ENCODE measurements around the gene PMPCA. TPM values are rescaled to one million over a fixed set of nuclear protein-coding genes. Genes with fewer than 3 reads are reported as not detected.

Gene PMPCA
- total RNA-seq, 1 experiment from 2014 or later, result 83.7 TPM

GRCh38 chr9:136437430-136437829 is 27.0 kb downstream of the PMPCA start:
- no peak for DNase-seq

GRCh38 chr9:136437839-136438547 is 27.5 kb downstream of the PMPCA start:
- H3K9me3 ChIP-seq, result no peaks in the 10 kb centered on the region
- no peak for DNase-seq
- H3K36me3 ChIP-seq, result peaks cover 34% of the 10 kb centered on the region

More at GRCh38 chr9:136437430-136437829, 27.0 kb downstream of the PMPCA start:
- peaks cover 29% of the 10 kb centered on the region for H3K36me3 ChIP-seq
- peak overlapping the region; percentile 71 for H3K4me3 ChIP-seq
- H3K9me3 ChIP-seq, result no peaks in the 10 kb centered on the region
- no peaks in the 10 kb centered on the region for H3K27me3 ChIP-seq

GRCh38 chr9:136438548-136439480 is 28.4 kb downstream of the PMPCA start:
- Histone ChIP-seq H3K27me3 (no peaks in the 10 kb centered on the region), H3K36me3 (peaks cover 40% of the 10 kb centered on the region), H3K4me3 (peak overlapping the region; percentile 71), H3K9me3 (no peaks in the 10 kb centered on the region)
- peak; percentile 55 for DNase-seq

More at GRCh38 chr9:136437839-136438547, 27.5 kb downstream of the PMPCA start:
- peak overlapping the region; percentile 71 for H3K4me3 ChIP-seq
- no peaks in the 10 kb centered on the region for H3K27me3 ChIP-seq

GRCh38 chr9:136439481-136440408 is 29.3 kb downstream of the PMPCA start, which contains the start of gene INPP5E:
Gene INPP5E (minus strand): TSS chr9:136439845. CDS start chr9:136439419, 426 bp downstream.
- H3K36me3 ChIP-seq, result peaks cover 47% of the 10 kb centered on the region
- peak; percentile 82 for DNase-seq
- H3K4me3 ChIP-seq, result peak within 1 kb of the TSS; percentile 71
- no peaks in the 10 kb centered on the region for H3K27me3 ChIP-seq
- H3K9me3 ChIP-seq, result no peaks in the 10 kb centered on the region

- Histone ChIP-seq H3K36me3 (peaks cover 56% of the 10 kb centered on the region), H3K27me3 (no peaks in the 10 kb centered on the region), H3K4me3 (no peak overlapping the region), H3K9me3 (no peaks in the 10 kb centered on the region)
- DNase-seq, result no peak
These were observed 30.8 kb downstream of the PMPCA start for GRCh38 chr9:136441191-136441680.

- DNase-seq, result no peak
- H3K9me3 ChIP-seq, result no peaks in the 10 kb centered on the region
- H3K4me3 ChIP-seq, result no peak overlapping the region
- H3K36me3 ChIP-seq, result peaks cover 57% of the 10 kb centered on the region
- H3K27me3 ChIP-seq, result no peaks in the 10 kb centered on the region
These were observed 31.3 kb downstream of the PMPCA start for GRCh38 chr9:136441681-136442245.

- peaks cover 55% of the 10 kb centered on the region for H3K36me3 ChIP-seq
- H3K9me3 ChIP-seq, result no peaks in the 10 kb centered on the region
- H3K4me3 ChIP-seq, result no peak overlapping the region
- no peaks in the 10 kb centered on the region for H3K27me3 ChIP-seq
- no peak for DNase-seq
These were observed 31.8 kb downstream of the PMPCA start for GRCh38 chr9:136442265-136442664.

GRCh38 chr9:136443087-136443486 is 32.6 kb downstream of the PMPCA start:
- Histone ChIP-seq H3K9me3 (no peaks in the 10 kb centered on the region), H3K36me3 (peaks cover 55% of the 10 kb centered on the region), H3K27me3 (no peaks in the 10 kb centered on the region)

GRCh38 chr9:136443687-136444086 is 33.2 kb downstream of the PMPCA start:
- Histone ChIP-seq H3K27me3 (no peaks in the 10 kb centered on the region), H3K9me3 (no peaks in the 10 kb centered on the region), H3K36me3 (peaks cover 53% of the 10 kb centered on the region), H3K4me3 (no peak overlapping the region)
- no peak for DNase-seq

More at GRCh38 chr9:136443087-136443486, 32.6 kb downstream of the PMPCA start:
- no peak for DNase-seq
- no peak overlapping the region for H3K4me3 ChIP-seq

- H3K36me3 ChIP-seq, result peaks cover 57% of the 10 kb centered on the region
- no peak for DNase-seq
- no peaks in the 10 kb centered on the region for H3K9me3 ChIP-seq
- H3K27me3 ChIP-seq, result no peaks in the 10 kb centered on the region
- no peak overlapping the region for H3K4me3 ChIP-seq
These were observed 33.6 kb downstream of the PMPCA start for GRCh38 chr9:136444102-136444501.

- no peaks in the 10 kb centered on the region for H3K27me3 ChIP-seq
- H3K36me3 ChIP-seq, result peaks cover 65% of the 10 kb centered on the region
- H3K4me3 ChIP-seq, result no peak overlapping the region
- H3K9me3 ChIP-seq, result no peaks in the 10 kb centered on the region
- DNase-seq, result no peak
These were observed 35.3 kb downstream of the PMPCA start for GRCh38 chr9:136445799-136446198.

GRCh38 chr9:136447173-136447778 is 36.8 kb downstream of the PMPCA start:
- Histone ChIP-seq H3K36me3 (peaks cover 71% of the 10 kb centered on the region), H3K4me3 (no peak overlapping the region), H3K9me3 (no peaks in the 10 kb centered on the region), H3K27me3 (no peaks in the 10 kb centered on the region)
- no peak for DNase-seq

GRCh38 chr9:136448655-136449054 is 38.2 kb downstream of the PMPCA start:
- Histone ChIP-seq H3K9me3 (no peaks in the 10 kb centered on the region), H3K27me3 (no peaks in the 10 kb centered on the region), H3K36me3 (peaks cover 68% of the 10 kb centered on the region), H3K4me3 (no peak overlapping the region)
- DNase-seq, result no peak

GRCh38 chr9:136451221-136451877 is 40.9 kb downstream of the PMPCA start:
- DNase-seq, result no peak
- Histone ChIP-seq H3K9me3 (no peaks in the 10 kb centered on the region), H3K36me3 (peaks cover 63% of the 10 kb centered on the region), H3K4me3 (no peak overlapping the region), H3K27me3 (no peaks in the 10 kb centered on the region)

GRCh38 chr9:136453326-136453725 is 42.9 kb downstream of the PMPCA start:
- Histone ChIP-seq H3K4me3 (no peak overlapping the region), H3K36me3 (peaks cover 64% of the 10 kb centered on the region), H3K9me3 (no peaks in the 10 kb centered on the region), H3K27me3 (no peaks in the 10 kb centered on the region)
- DNase-seq, result no peak

Measured in MG63 (cell line).